Kidney epithelial cell (primary cell): ENCODE measurements around the gene PIGR. TPM values are rescaled to one million over a fixed set of nuclear protein-coding genes. Genes with fewer than 3 reads are reported as not detected.

Source experiments
- DNase-seq: peaks from one replicate; pipeline ENCODE4 v3.0.0-alpha.2; 2010; ENCODE audit warnings: low read depth
- H3K27me3 ChIP-seq: 2 replicates; pipeline ENCODE4 v1.6.0; 2011; ENCODE audit warnings: low read length; ENCODE audit not compliant: control insufficient read depth, insufficient read depth
- H3K36me3 ChIP-seq: 2 replicates; pipeline ENCODE4 v1.5.1; 2011; ENCODE audit warnings: low read length; ENCODE audit not compliant: control insufficient read depth, insufficient read depth
- H3K4me3 ChIP-seq: 2 replicates; pipeline ENCODE4 v1.5.1; 2011; ENCODE audit warnings: low read depth, mild to moderate bottlenecking, control low read depth, low read length
- total RNA-seq: library from RNA; depleted of rRNA; stranded (reverse); fragments of >200 nt; gene quantifications from 2 replicates; pipeline ENCODE4 v1.2.3, GENCODE V29; 2015
- TF ChIP-seq, protein P1 (sequence below): IDR thresholded peaks from 2 replicates; pipeline ENCODE4 v1.5.1; 2011; ENCODE audit warnings: mild to moderate bottlenecking, moderate library complexity, low read length, control low read depth, inconsistent platforms; ENCODE audit not compliant: insufficient read depth, poor library complexity, severe bottlenecking

PIGR gene
- total RNA-seq, 1 donor from 2014 or later = not detected

DNA sequence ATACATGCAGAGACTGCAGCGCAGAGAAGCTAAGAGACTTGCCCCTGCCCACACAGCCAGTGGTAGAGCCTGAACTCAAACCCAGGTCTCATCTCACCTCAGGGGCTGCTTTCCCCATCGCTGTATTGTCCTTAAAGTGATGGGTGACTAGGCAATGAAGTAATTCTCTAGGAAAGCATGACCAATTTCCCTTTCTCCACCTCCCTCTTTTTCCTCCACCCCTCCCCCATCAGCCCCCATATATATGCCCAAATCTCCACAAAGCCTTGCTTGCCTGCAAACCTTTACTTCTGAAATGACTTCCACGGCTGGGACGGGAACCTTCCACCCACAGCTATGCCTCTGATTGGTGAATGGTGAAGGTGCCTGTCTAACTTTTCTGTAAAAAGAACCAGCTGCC lies 49.1 kb downstream of the PIGR start, which contains the start of gene IL24:
IL24 (plus strand) TSS at position 269 of the 400 bp plus-strand sequence. CDS start 390 bp downstream, outside the sequence.
- H3K27me3 ChIP-seq = no peaks in the 10 kb centered on the region
- H3K4me3 ChIP-seq = no peak within 1 kb of the TSS
- TF ChIP-seq, protein P1, sequence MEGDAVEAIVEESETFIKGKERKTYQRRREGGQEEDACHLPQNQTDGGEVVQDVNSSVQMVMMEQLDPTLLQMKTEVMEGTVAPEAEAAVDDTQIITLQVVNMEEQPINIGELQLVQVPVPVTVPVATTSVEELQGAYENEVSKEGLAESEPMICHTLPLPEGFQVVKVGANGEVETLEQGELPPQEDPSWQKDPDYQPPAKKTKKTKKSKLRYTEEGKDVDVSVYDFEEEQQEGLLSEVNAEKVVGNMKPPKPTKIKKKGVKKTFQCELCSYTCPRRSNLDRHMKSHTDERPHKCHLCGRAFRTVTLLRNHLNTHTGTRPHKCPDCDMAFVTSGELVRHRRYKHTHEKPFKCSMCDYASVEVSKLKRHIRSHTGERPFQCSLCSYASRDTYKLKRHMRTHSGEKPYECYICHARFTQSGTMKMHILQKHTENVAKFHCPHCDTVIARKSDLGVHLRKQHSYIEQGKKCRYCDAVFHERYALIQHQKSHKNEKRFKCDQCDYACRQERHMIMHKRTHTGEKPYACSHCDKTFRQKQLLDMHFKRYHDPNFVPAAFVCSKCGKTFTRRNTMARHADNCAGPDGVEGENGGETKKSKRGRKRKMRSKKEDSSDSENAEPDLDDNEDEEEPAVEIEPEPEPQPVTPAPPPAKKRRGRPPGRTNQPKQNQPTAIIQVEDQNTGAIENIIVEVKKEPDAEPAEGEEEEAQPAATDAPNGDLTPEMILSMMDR = no peak
- no peak for DNase-seq
- H3K36me3 ChIP-seq = no peaks in the 10 kb centered on the region

DNA sequence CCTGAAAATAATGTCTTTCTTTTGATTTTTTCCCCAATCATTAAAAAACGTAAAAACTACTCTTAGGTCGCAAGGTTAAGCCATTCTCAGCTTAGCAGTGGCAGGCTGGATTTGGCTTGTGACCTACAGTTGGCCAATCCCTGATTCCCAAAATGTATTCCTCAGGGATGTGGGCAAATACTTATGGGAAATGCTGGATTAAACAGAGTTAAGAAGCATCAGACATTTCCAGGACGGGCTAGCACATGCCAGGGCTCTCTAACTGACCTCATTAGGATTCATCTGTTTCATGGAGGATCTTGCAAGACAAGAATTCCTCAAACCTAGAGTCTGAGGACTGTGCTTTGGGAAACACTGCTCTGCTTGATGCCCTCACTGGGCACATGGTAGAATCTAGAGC lies 50.0 kb downstream of the PIGR start:
- H3K36me3 ChIP-seq = no peaks in the 10 kb centered on the region
- TF ChIP-seq, protein P1 = no peak
- no peak for DNase-seq
- no peak overlapping the region for H3K4me3 ChIP-seq
- H3K27me3 ChIP-seq = no peaks in the 10 kb centered on the region

DNA sequence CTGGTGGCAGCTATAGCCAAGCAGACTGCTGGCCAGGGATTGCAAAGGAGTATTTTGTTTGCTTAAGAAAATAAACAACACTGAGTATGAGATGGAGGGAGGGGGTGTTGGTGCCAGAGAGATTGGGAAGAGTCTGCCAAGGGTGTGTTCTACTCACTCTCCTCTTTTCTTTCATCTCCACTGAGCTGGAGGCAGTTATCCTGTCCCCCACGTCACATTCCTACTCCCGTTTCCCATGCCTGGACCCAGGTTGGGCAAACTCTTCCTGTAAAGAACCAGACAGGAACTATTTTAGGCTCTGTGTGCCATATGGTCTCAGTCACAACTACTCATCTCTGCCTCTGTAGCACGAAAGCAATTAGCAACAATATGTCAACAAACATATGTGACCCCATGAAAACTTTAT lies 50.4 kb downstream of the PIGR start:
- Histone ChIP-seq H3K36me3 (no peaks in the 10 kb centered on the region), H3K27me3 (no peaks in the 10 kb centered on the region), H3K4me3 (no peak overlapping the region)
- no peak for DNase-seq
- TF ChIP-seq, protein P1 = no peak

DNA sequence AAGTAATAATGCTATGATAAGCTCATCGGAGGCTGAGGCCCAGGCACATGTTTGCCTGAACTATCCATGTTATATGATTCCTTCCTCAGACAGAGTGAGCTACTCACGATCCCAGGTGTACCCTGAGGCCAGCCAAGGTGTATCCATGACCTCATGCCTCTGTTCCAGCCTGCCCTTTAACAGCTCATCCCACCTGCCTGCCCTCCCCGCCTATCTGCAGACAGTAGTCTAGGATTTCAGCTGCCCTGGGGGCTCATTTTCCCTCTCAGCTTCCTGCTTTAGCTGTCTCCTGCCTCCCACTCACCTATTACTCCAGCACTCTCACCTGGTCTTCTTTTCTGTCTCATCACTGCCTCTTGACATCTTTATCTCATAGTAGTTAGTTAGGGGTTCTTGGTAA lies 50.9 kb downstream of the PIGR start:
- Histone ChIP-seq H3K27me3 (no peaks in the 10 kb centered on the region), H3K4me3 (no peak overlapping the region), H3K36me3 (no peaks in the 10 kb centered on the region)
- no peak for DNase-seq
- TF ChIP-seq, protein P1 = no peak

DNA sequence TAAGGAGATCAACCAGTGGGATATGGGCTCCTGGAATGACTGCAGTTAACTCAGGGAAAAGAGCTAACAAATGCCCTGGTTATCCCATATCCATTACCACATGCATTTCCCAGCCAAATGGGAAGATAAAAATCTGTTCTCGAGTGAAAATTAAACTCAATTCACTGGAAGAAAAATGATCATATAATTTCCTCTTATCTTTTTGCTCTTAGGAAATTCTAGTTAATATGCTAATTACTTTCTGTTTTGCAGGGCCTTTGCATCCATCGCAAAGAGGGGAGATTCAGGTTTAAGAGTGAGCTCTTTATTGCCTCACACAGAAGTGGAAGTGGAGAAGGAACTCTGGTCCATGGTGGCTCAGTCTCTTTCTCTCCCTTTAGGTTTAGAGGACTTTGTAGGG lies 52.9 kb downstream of the PIGR start:
- no peaks in the 10 kb centered on the region for H3K27me3 ChIP-seq
- TF ChIP-seq, protein P1 = no peak
- no peaks in the 10 kb centered on the region for H3K36me3 ChIP-seq
- H3K4me3 ChIP-seq = no peak overlapping the region
- DNase-seq = no peak

DNA sequence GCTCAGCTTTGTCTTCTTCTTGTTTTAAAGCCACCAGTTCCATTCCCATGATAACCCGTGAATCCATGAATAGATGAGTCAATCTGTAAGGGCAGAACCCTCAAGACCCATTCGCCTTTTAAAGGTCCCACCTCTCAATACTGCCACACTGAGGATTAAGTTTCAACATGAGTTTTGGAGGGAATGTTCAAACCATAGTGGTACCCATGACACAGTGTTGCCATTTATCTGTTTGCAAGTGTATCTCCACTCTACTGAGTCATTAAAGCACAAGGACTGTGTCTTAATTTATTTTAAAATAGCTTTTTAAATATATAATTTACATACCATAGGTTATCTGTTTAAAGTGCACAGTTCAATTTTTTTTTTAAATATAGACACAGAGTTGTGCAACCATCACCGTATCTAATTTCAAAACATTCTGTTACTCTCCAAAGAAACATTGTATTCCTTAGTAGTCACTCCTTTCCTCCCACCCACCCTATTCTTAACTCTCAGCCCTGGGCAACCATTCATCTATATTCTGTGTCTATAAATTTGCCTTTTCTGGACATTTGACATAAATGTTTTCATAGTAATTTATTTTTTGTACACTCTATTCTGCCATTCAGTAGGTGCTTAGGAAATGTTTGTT lies 53.8 kb downstream of the PIGR start:
- no peaks in the 10 kb centered on the region for H3K27me3 ChIP-seq
- DNase-seq = no peak
- TF ChIP-seq, protein P1 = no peak
- H3K4me3 ChIP-seq = no peak overlapping the region
- no peaks in the 10 kb centered on the region for H3K36me3 ChIP-seq
